Middle frontal gyrus (tissue), 1 donor: ENCODE results near the gene ZNF595.
A peak's percentile ranks its signal among the peaks of the same experiment; 100 is the strongest.
"Not testable (repeated sequence)": the region's sequence is repeated elsewhere in the genome, so short reads cannot be mapped to it uniquely, and the experiment has no call there.

Experiments
- DNase-seq: peaks from one replicate; pipeline ENCODE4 v3.0.0-alpha.2; 2015; ENCODE audit warnings: low spot score; ENCODE audit errors: extremely low spot score

The ZNF595 gene

GRCh38 chr4:85951-86350 is 32.8 kb downstream of the ZNF595 start:
- no peak for DNase-seq

- not testable (repeated sequence) for DNase-seq
Observed at GRCh38 chr4:86559-87324, 33.6 kb downstream of the ZNF595 start.

GRCh38 chr4:98386-98785 is 45.3 kb downstream of the ZNF595 start:
- no peak for DNase-seq

- no peak for DNase-seq
Observed at GRCh38 chr4:99863-100262, 46.7 kb downstream of the ZNF595 start.

GRCh38 chr4:107083-107443 is 53.9 kb downstream of the ZNF595 start:
- no peak for DNase-seq

- no peak for DNase-seq
Observed at GRCh38 chr4:107444-108429, 54.6 kb downstream of the ZNF595 start.

GRCh38 chr4:112771-113170 is 59.6 kb downstream of the ZNF595 start:
- no peak for DNase-seq

GRCh38 chr4:113732-114131 is 60.6 kb downstream of the ZNF595 start:
- DNase-seq: no peak

GRCh38 chr4:114149-114548 is 61.0 kb downstream of the ZNF595 start:
- no peak for DNase-seq

- no peak for DNase-seq
Observed at GRCh38 chr4:116499-116898, 63.4 kb downstream of the ZNF595 start.

- DNase-seq: no peak
Observed at GRCh38 chr4:120616-121015, 67.5 kb downstream of the ZNF595 start.

- DNase-seq: no peak
Observed at GRCh38 chr4:121408-122084, 68.4 kb downstream of the ZNF595 start.

GRCh38 chr4:123922-124274 is 70.8 kb downstream of the ZNF595 start:
- DNase-seq: not testable (repeated sequence)

GRCh38 chr4:124275-125081 is 71.4 kb downstream of the ZNF595 start, which contains the start of gene ZNF718:
ZNF718 (plus strand) TSS chr4:124501; CDS start chr4:124671, 170 bp downstream.
- peak; percentile 96 for DNase-seq

GRCh38 chr4:125091-125771 is 72.1 kb downstream of the ZNF595 start:
- DNase-seq: no peak

- no peak for DNase-seq
Observed at GRCh38 chr4:125833-126232, 72.7 kb downstream of the ZNF595 start.

- DNase-seq: no peak
Observed at GRCh38 chr4:132483-132882, 79.4 kb downstream of the ZNF595 start.
